ENCODE data around the gene XYLT1. TPM values are rescaled to one million over a fixed set of nuclear protein-coding genes. Genes with fewer than 3 reads are reported as not detected.

Gene XYLT1
- total and polyA plus RNA-seq, 2 of the 8 experiments (the other 6 are each of a cell fraction or from before 2014, with no cell fraction given) = 6.6 to 25.4 TPM

GRCh38 chr16:17433577-17434451, 36.9 kb downstream of the XYLT1 start:
- Histone ChIP-seq H3K4me1 (replicated peaks in 1 of 4; ENCODE audit: control insufficient read depth in 3 of 4, insufficient read depth in 4 of 4, low read length in 3 of 4) (peaks cover 0 to 16% (median 13%) of the 10 kb centered on the region in 4 experiments; a peak in 4 of 7 replicates), H3K4me3 (ENCODE audit: extremely low read depth in 1 of 4, insufficient read depth in 2 of 4, low read depth in 3 of 4, low read length in 4 of 4) (no peak overlapping the region; a peak in 1 of 8 replicates), H3K18ac (ENCODE audit: extremely low read depth, low read length) (peak overlapping the region; percentile 16; the same call in 1 of the 2 replicates), H2BK20ac (ENCODE audit: low read length) (peak overlapping the region; percentile 38), H3K4me2 (ENCODE audit: insufficient read depth in 1 of 2, low read depth in 2 of 2, low read length in 2 of 2) (peak overlapping the region; percentile 29 to 35), H4K91ac (replicated peaks; ENCODE audit: insufficient read length, low read length) (no peak overlapping the region), H2AFZ (ENCODE audit: low read length) (no peak overlapping the region), H3K79me1 (ENCODE audit: low read depth, low read length) (peaks cover 5% of the 10 kb centered on the region; the same call in 1 of the 2 replicates), H3K9me3 (ENCODE audit: insufficient read depth in 2 of 2, low read depth in 1 of 2, low read length in 1 of 2) (no peaks in the 10 kb centered on the region), H4K5ac (ENCODE audit: insufficient read length, low read depth, low read length) (no peak overlapping the region), H3K4ac (replicated peaks; ENCODE audit: insufficient read length, low read depth, low read length) (no peak overlapping the region), H2BK5ac (ENCODE audit: low read depth, low read length) (peak overlapping the region; percentile 30; the same call in 1 of the 2 replicates), H4K8ac (ENCODE audit: extremely low read depth, insufficient read depth, low read length) (no peak overlapping the region), H3K9ac (replicated peaks in 1 of 4; ENCODE audit: extremely low read depth in 1 of 4, low read depth in 3 of 4, low read length in 3 of 4) (no peak overlapping the region), H2AK5ac (ENCODE audit: low read depth, low read length) (no peak overlapping the region), H2BK120ac (replicated peaks; ENCODE audit: low read depth, low read length) (no peak overlapping the region), H2BK12ac (ENCODE audit: low read depth, low read length) (peak overlapping the region; percentile 18; the same call in 1 of the 2 replicates), H3K27ac (ENCODE audit: low read depth, low read length) (no peak overlapping the region), H2BK15ac (ENCODE audit: low read length) (no peak overlapping the region), H4K20me1 (replicated peaks in 1 of 2; ENCODE audit: control insufficient read depth in 1 of 2, insufficient read depth in 2 of 2, low read length in 2 of 2) (peaks cover 0 to 4% of the 10 kb centered on the region in 2 experiments), H3K79me2 (ENCODE audit: control insufficient read depth in 1 of 2, insufficient read depth in 2 of 2, low read length in 2 of 2) (peaks cover 0 to 22% of the 10 kb centered on the region in 2 experiments; a peak in 2 of 4 replicates), H3K36me3 (ENCODE audit: control insufficient read depth in 2 of 4, insufficient read depth in 4 of 4, low read length in 3 of 4) (no peaks in the 10 kb centered on the region), H3K56ac (replicated peaks; ENCODE audit: insufficient read length, low read depth, low read length) (no peak overlapping the region), H3K23ac (ENCODE audit: insufficient read length) (no peak overlapping the region), H3K23me2 (ENCODE audit: low read depth, low read length) (no peaks in the 10 kb centered on the region), H3K14ac (ENCODE audit: insufficient read length) (no peak overlapping the region), H3K27me3 (replicated peaks in 1 of 4; ENCODE audit: control insufficient read depth in 3 of 4, extremely low read depth in 1 of 4, insufficient read depth in 3 of 4, low read length in 3 of 4) (no peaks in the 10 kb centered on the region)
- DNase-seq (ENCODE audit: low read depth in 1 of 2, low spot score in 2 of 2) (no peak), FAIRE-seq (no peak)
- ChIA-PET POLR2A (ENCODE audit: partially characterized antibody) (interaction anchor here (0.6 to 1.1 kb wide), 4 partner anchors 13 to 103 kb away, joined by 3 read pairs; no protein-coding TSS in a partner anchor), CTCF (ENCODE audit: partially characterized antibody) (interaction anchor here (1.3 kb wide), 1 partner anchor 11 kb away, joined by 3 read pairs; no protein-coding TSS in a partner anchor)
- WGBS, 2 experiments (ENCODE audit: extremely low coverage in 1 of 2, insufficient coverage in 1 of 2, insufficient read length in 1 of 2, insufficient replicate concordance in 2 of 2, low coverage in 1 of 2, low lambda C conversion rate in 2 of 2, missing lambda C conversion rate in 1 of 2) = 65% methylated on average over 13 of the region's 13 CpGs; no CpG with 5 or more reads in 1 of the 2 experiments
- TF ChIP-seq KDM4A (IDR thresholded peaks at IDR 0.05; ENCODE audit: low read depth, low read length, severe bottlenecking) (no peak), ATF3 (IDR thresholded peaks at IDR 0.05; ENCODE audit: insufficient read depth, low read depth, low read length) (no peak), NANOG (IDR thresholded peaks at IDR 0.05; ENCODE audit: insufficient read depth, low read depth, low read length, poor library complexity, severe bottlenecking) (peak; percentile 65)

Data from H1 (cell line).